HG02610 (cell line): ENCODE results near the gene COX6B2.

Experiments used
- ATAC-seq: cut with Tn5 transposase; IDR thresholded peaks from one replicate; pipeline ENCODE4 v1.9.1; 2021; ENCODE audit warnings: mild to moderate bottlenecking, moderate library complexity; ENCODE audit not compliant: unreplicated experiment

Gene COX6B2

DNA sequence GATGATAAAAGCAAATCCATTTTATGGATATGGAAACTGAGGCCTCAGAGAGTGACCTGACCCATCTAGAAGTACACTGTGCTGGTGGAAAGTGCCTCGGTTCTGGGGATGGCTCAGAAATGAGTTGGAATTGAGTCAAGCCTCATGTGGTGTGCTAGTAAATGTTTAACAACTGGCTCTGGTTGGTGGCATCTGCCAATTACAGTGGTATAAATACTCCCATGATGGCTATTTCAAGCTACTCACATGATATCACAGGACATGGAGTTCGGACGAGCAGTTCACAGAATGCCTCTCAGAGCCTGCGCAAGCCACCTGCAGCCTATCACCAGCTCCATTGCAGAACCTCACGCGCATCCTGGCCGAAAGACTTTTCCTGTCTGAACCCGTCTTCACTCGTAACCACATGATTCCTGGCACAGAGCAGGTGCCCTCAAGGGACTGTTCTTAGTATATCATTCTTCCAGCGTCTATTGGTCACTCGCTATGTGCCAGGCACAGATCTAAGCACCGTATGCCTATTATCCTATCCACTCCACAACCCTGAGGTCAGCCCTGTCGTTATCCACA lies 38.5 kb downstream of the COX6B2 start:
- no peak for ATAC-seq

DNA sequence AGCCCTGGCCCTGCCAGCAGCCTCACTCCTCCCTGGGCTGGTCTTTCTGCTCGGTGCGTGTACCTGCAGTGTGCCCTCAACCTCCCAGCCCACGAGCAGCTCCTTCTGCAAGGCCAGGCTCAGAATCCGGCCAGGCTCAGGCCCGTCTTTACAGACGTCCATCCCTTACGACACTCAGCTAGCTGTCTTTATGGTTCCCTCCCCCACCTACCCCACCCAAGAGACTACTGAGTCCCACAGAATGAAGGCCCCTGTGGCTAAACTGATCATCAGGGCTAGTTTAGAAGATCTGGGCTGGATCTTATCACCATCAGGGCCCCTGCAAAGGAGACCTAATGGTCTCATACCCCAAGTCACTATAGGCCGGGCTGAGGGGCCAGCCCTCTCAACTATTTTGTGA lies 40.1 kb downstream of the COX6B2 start:
- no peak for ATAC-seq

DNA sequence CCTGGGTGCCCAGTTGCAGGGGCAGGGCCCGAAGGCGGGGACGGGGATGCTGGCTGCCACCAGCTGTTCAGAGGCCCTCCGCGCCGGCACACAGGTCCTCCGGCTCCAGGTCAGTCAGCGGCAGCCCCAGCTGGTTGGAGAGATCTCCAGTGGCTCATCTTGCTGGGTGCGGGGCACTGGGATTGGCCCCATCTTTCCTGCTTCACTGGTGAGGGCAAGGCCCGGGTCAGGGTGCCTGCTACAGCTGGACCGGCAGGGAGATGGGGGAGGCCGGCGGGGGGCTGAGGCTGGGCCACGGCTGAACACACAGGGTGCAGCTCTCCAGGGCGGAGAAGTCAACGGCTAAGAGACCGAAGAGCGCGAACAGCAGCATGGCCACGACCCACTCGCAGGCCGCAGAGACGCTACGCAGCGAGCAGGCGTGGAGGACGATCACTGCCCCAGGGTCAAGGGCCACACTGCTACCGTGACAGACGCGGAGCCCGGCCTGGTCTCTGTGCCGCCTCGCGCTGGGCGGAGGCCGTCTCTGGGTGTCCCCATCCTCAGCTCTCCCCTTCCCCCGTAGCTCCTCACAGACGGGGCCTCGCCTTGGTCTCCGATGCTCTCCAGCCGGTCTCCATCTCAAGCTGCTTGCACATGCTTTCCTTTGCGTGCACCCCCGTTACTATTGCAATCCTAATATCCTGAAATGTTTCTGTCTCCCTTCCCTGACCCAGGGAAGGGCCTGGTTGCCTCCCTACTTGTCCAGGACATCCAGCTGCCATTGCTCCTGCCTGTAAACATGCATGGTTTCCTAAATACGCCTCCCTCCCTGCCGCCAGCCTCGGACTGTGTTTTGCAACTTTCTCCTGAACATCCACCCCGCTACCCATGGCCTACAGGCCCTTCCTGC lies 41.7 kb downstream of the COX6B2 start:
- ATAC-seq, result no peak

DNA sequence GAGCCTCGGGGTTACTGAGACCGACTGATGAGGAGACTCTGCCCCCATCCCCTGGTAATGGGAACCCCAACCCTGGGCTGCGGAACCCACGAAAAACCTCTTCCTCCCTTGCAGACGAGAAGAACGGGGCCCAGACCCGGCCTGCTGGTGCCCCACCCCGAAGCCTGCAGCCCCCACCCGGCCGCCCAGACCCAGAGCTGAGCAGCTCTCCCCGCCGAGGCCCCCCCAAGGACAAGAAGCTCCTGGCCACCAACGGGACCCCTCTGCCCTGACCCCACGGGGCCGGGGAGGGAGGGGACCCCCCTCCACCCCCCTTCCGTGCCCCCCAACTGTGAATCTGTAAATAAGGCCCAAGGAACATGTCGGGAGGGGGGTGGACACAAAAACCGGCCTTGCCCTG lies 42.7 kb downstream of the COX6B2 start:
- no peak for ATAC-seq

DNA sequence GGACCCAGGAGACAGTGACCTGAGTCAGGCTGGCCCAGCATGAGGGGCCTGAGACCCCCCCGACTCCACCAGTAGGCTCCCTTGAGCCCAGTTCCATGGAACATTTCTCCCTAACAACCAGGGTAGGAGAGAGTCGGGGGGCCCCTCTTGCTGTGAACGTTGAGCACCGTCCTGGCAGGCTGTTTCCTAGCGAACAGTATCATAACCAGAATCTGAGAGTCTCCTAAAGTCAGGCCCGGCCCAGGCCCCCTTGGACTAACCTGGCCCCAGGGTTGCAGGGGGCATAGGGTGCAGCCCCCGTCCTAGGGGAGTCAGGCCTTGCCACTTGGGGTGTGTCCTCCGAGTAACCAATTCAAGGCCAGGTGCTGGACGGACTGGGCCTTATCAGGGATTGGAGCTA lies 43.1 kb downstream of the COX6B2 start:
- ATAC-seq, result no peak

DNA sequence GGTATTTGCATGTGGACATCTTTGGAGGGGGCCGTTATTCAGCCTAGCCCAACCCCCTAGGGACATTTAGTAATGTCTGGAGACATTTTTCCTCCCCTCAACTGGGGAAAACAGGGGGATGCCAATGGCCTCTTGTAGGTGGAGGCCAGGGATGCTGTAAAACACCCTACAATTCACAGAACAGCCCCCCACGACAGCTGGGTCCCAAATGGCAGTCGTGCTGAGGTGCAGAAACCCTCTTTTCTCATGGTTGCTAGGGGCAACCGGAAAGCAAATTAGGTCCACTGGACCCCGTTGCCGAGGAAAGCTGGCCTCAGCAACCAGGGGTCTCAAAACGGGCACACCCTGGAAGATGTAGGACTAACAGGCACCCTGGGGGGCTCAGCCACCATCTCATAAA lies 44.0 kb downstream of the COX6B2 start:
- no peak for ATAC-seq

DNA sequence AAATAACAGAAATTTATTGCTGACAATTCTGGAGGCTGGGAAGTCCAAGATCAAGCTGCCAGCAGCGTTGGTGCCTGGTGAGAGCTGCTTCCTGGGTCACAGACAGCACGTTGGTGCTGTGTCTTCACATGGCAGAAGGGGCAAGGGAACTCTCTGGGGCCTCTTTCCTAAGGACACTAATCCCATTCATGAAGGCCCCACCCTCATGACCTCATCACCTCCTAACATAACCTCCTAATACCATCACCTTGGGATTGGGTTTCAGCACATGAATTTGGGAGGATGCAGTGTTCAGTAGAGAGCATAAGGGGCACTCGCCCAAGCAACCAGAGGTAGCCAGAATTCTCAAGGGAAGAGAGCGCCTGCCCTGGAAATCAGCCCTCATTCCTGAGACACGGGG lies 45.1 kb downstream of the COX6B2 start:
- no peak for ATAC-seq

DNA sequence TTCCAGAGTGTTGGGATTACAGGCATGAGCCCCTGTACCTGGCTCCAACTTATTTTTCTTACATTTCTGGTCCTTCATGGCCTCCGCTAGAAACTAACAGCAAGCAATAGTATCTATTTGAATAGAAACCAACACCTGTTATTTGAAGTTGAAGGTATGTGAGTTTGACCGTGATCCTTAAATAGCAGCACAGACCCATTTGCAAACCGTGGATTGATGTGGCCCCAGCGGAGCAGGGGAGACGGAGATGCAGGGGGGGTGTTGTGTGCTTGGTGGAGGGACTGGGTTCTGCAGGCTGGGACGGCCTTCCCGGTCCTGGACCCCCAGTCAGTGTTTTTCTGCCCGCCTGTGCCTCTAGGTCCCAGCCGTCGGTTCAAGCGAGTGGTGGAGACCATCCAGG lies 46.2 kb downstream of the COX6B2 start:
- no peak for ATAC-seq

DNA sequence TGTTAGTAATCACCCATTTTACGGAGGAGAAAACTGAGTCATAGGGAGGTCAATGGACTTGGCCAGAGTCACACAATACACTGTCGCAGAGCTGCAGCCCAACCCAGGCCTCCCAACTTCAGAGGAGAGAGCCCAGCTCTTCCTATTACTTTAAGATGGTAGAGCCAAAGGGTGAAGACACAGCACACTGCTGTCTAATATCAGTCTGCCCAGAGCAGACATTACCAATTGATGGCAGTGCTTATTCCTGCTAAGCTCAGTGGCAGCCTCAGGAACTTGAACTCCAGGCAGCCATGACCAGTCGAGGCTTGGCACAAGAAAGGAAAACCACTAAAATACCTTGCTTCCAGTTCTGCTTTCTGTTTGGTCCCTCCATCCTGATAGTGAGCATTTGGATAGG lies 47.8 kb downstream of the COX6B2 start:
- ATAC-seq, result no peak

DNA sequence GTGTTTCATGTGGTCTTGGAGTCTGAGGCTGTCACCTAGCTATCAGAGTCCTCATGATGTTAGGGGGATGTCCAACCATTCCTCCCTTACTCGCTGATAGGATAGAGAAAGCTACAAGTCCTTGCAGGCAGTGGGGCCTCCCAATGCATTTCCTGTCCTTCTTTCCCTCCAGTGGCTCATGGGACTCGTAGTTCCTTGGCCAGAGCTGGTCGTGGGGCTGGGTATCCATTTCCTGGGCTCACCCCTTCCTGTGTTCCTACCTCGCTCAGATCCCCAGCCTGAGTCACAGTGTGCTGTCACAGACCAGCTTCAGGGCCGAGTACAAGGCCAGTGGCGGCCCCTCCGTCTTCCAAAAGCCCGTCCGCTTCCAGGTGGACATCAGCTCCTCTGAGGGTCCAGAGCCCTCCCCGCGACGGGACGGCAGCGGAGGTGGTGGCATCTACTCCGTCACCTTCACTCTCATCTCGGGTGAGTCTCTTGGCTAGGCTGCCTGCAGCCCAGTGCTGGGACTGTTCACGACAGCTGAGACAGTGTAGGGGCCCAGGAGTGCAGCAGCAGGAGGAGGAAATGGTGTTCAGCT lies 48.4 kb downstream of the COX6B2 start:
- no peak for ATAC-seq

DNA sequence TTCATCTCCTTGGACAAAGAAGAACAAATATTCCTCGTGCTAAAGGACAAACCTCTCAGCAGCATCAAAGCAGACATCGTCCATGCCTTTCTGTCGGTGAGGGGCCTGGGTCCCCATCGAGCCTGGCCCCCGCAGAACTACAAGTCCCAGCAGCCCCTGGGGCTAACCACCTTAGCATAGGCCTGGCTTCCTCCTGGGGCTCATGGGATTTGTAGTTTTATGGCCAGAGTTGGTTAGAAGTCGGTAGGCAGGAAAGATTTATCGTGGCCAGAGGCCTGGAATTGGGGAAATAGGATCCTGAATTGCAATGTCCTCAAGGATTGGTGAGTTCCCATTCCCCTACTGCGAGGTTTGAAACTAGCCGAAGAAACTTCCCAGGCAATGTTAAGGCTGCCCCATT lies 49.0 kb downstream of the COX6B2 start:
- no peak for ATAC-seq

DNA sequence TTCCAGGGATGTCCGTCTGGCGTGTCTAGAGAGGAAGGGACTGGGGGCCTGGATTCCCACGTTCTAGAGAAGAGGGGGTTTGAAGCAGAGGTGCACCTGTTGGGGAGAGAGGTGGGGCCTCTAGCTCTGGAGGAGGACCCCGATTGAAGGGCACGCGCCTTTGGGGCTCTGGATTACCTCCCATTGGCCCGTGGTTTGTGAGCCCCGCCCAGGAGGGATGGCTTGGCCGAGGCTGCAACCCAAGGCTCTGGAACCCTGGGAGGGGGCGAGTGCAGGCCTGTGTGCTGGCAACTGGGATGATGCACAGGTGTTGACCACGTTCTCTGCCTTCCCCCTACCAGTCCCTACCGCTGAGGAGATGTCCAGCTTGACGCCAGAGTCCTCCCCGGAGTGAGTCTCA lies 49.5 kb downstream of the COX6B2 start:
- no peak for ATAC-seq

DNA sequence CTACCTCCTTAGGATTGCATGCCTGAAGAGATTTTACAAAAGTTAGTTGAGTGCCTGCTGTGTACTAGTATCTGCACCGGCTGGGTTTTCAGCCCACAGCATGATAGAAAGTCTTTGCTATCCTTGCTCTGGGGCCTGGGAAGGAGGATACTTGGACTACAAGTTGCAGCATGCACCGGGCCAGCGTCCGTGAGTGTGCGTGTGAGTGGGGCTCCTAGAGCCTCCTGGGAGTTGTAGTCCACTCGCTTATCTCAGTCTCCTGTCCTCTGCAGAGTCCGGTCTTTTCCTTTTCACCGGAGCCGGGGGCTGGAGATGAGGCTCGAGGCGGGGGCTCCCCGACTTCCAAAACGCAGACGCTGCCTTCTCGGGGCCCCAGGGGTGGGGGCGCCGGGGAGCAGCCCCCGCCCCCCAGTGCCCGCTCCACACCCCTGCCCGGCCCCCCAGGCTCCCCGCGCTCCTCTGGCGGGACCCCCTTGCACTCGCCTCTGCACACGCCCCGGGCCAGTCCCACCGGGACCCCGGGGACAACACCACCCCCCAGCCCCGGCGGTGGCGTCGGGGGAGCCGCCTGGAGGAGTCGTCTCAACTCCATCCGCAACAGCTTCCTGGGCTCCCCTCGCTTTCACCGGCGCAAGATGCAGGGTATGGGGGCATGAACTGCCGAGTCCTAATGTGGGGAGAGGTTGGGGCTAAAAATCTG lies 50.1 kb downstream of the COX6B2 start:
- ATAC-seq, result no peak

DNA sequence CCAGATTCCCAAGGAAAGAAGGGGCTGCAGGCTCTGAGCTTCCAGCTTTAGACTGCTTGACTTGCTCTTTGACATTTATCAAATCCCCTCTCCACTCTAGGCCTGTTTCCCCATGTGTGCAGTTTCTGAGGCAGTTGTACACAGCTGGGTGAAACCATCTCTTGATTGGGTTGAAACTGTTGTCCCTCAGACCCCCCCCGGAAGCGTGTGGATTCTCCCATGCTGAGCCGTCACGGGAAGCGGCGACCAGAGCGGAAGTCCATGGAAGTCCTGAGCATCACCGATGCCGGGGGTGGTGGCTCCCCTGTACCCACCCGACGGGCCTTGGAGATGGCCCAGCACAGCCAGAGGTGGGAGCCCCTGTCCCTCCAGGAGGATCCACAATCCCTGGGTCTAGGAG lies 51.0 kb downstream of the COX6B2 start:
- ATAC-seq, result no peak

DNA sequence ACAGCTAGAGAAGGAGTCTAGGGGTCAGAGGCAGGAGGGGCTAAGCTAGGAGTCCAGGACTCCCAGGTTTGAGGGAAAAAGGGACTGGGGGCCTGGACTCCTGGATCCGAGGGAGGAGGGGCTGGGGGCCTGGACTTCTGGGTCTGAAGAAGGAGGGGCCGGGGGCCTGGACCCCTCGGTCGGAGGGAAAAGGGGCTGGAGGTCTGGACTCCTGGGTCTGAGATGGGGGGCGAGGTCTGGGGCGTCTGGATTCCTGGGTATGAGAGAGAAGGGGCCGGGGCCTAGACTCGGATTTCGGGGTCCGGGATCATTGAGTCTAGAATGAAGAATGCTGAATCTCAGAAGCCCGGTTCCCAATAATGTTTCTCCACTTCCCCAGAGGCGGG lies 52.2 kb downstream of the COX6B2 start:
- no peak for ATAC-seq

DNA sequence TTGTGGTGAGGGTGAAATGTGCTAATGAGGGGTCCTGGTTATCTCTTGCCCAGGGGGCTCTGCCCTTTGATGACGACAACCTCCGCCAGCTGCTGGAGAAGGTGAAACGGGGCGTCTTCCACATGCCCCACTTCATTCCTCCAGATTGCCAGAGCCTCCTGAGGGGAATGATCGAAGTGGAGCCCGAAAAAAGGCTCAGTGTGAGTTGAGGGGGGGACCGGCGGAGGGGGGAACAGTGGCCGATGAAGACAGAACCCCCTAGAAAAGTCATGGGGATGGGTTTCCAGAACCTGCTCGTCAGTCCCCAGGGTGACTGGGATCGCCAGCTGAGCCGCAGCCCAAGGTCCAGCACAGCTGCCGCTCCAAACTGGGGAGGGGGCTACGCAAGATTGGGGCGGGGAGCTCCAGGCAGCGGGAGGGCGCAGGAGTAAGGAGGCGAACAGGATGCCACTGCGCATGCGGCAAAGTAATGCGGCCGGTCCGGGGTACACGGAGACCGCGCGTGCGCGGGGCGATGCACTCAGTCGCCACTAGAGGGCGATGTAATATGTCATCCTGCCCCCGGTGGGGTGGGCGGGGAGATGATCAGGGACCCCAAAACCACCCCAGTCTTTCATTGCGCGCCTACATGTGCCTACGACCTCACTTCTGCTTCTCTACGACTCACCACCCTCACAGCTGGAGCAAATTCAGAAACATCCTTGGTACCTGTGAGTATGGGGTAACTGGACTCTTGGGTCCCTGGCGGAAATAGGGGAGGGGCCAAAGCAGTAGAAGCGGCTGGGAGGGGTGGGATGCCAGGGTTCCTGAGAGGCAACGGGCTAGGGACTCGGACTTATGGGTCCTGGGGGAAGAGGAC lies 52.8 kb downstream of the COX6B2 start:
- ATAC-seq, result peak; percentile 76

DNA sequence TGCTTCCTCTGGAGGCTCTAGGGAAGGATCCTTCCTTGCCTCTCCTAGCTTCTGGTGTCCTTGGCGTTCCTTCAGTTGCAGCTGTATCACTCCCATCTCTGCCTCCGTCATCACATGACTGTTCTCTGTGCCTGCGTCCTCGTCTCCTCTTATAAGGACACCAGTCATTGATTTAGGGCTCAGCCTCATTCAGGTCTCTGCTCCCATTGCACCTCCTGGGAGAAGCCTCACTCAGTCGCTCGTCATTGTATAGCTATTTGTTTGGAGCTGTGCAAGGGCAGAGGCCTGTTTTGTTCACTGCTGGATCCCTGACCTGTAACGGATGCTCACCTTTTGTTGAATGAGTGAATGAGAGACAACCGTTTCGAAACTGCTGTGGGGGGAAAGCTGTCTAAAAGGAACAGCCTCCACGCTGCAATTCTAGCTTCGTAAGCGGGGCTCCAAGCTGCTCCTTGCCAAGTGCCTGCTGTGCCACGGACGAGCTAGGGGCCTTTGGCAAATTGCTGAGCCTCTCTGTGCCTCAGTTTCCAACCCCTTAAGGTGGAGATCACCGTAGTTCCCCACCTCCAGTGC lies 53.5 kb downstream of the COX6B2 start:
- no peak for ATAC-seq

DNA sequence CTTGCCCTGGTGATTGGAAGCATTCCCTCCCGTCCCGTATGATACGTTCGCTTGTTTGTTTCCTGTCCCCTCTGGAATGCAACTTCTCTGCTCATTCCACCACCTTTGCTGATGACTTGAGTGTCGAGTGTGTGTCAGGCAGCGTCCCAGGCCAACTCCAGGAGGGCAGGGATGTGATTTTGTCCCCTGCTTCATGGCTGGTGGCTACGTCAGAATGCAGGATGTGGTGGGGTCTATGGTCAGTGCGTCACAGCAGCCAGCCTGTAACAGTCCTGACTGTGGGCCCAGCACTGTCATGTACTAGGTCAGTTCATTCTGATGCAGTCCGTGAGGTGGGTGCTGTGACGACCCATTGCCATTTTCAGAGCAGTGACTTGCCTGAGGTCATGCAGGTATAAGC lies 54.5 kb downstream of the COX6B2 start:
- no peak for ATAC-seq
